Keratinocyte (primary cell): ENCODE measurements around the gene OR10H1.

Source experiments
- EZH2 ChIP-seq: IDR thresholded peaks from one replicate; pipeline ENCODE4 v1.6.1; 2012; ENCODE audit warnings: inconsistent platforms, mild to moderate bottlenecking, low read length, moderate library complexity
- TF ChIP-seq, protein P1 (sequence below), 3 experiments: IDR thresholded peaks in 1 of 3; conservative IDR thresholded peaks in 1 of 3; optimal IDR thresholded peaks in 1 of 3; 2 replicates in 2 of 3; 3 replicates in 1 of 3; pipeline versions ENCODE3 to v1.5.1; 2011; ENCODE audit warnings: low read length in 3 of 3, mild to moderate bottlenecking in 3 of 3, moderate library complexity in 2 of 3, control low read depth in 1 of 3, inconsistent platforms in 1 of 3; ENCODE audit not compliant: insufficient read depth in 2 of 3; ENCODE audit errors: extremely low read depth in 1 of 3

- TF ChIP-seq, protein P1, sequence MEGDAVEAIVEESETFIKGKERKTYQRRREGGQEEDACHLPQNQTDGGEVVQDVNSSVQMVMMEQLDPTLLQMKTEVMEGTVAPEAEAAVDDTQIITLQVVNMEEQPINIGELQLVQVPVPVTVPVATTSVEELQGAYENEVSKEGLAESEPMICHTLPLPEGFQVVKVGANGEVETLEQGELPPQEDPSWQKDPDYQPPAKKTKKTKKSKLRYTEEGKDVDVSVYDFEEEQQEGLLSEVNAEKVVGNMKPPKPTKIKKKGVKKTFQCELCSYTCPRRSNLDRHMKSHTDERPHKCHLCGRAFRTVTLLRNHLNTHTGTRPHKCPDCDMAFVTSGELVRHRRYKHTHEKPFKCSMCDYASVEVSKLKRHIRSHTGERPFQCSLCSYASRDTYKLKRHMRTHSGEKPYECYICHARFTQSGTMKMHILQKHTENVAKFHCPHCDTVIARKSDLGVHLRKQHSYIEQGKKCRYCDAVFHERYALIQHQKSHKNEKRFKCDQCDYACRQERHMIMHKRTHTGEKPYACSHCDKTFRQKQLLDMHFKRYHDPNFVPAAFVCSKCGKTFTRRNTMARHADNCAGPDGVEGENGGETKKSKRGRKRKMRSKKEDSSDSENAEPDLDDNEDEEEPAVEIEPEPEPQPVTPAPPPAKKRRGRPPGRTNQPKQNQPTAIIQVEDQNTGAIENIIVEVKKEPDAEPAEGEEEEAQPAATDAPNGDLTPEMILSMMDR (optimal IDR thresholded peaks at IDR 0.05 in 1 of 3, IDR thresholded peaks at IDR 0.05 in 1 of 3, conservative IDR thresholded peaks at IDR 0.05 in 1 of 3; ENCODE audit: extremely low read depth in 1 of 3, insufficient read depth in 2 of 3, low read length in 3 of 3) = no peak
- TF ChIP-seq EZH2 = no peak
These were observed 10.3 kb upstream of the OR10H1 start for GRCh38 chr19:15825753-15826152.
